NB4 (cell line): Measurements from ENCODE around the gene LALBA.

ENCODE experiments used
- MYC ChIP-seq: IDR thresholded peaks from 2 replicates; pipeline ENCODE4 v1.6.1; 2011; ENCODE audit warnings: low read depth, low read length
- POLR2A ChIP-seq: IDR thresholded peaks from 2 replicates; pipeline ENCODE4 v1.6.1; 2011; ENCODE audit warnings: mild to moderate bottlenecking; ENCODE audit not compliant: insufficient read length; ENCODE audit errors: extremely low read depth
- TF ChIP-seq, protein P1 (sequence below): IDR thresholded peaks from one replicate; pipeline ENCODE4 v1.5.1; 2012; ENCODE audit warnings: low read depth, low read length

GRCh38 chr12:48601013-48601756, 31.3 kb upstream of the LALBA start:
- TF ChIP-seq, protein P1, sequence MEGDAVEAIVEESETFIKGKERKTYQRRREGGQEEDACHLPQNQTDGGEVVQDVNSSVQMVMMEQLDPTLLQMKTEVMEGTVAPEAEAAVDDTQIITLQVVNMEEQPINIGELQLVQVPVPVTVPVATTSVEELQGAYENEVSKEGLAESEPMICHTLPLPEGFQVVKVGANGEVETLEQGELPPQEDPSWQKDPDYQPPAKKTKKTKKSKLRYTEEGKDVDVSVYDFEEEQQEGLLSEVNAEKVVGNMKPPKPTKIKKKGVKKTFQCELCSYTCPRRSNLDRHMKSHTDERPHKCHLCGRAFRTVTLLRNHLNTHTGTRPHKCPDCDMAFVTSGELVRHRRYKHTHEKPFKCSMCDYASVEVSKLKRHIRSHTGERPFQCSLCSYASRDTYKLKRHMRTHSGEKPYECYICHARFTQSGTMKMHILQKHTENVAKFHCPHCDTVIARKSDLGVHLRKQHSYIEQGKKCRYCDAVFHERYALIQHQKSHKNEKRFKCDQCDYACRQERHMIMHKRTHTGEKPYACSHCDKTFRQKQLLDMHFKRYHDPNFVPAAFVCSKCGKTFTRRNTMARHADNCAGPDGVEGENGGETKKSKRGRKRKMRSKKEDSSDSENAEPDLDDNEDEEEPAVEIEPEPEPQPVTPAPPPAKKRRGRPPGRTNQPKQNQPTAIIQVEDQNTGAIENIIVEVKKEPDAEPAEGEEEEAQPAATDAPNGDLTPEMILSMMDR = no peak
- no peak for TF ChIP-seq POLR2A
- no peak for TF ChIP-seq MYC
